B cell (primary cell): Measurements from ENCODE around the gene MOB1B.

Experiments used
- CTCF ChIP-seq: fragments of 200-600 bp; IDR thresholded peaks from one replicate; pipeline ENCODE4 v1.8.0; 2022; ENCODE audit warnings: antibody characterized with exemption, mild to moderate bottlenecking
- EZH2 ChIP-seq: IDR thresholded peaks from 2 replicates; pipeline ENCODE4 v1.6.1; 2012; ENCODE audit warnings: borderline replicate concordance, low read depth, mild to moderate bottlenecking, moderate library complexity, low read length; ENCODE audit not compliant: insufficient read depth, poor library complexity, severe bottlenecking

- TF ChIP-seq EZH2 (no peak), CTCF (no peak)
Observed at GRCh38 chr4:70993181-70994068, 91.3 kb downstream of the MOB1B start, which contains the start of gene DCK.
